ENCODE data around the gene CPVL.

CPVL gene

GRCh38 chr7:29143751-29144150, 2.6 kb downstream of the CPVL start:
- H3K23ac ChIP-seq (ENCODE audit: low read length in 2 of 2) = no peak overlapping the region
- no CpG with 5 or more reads among the region's 2 CpGs for WGBS
- H2BK15ac ChIP-seq (ENCODE audit: low read depth, poor library complexity, severe bottlenecking) = no peak overlapping the region
- H4K91ac ChIP-seq (ENCODE audit: low read length) = no peak overlapping the region
- H3K4ac ChIP-seq (ENCODE audit: low read depth in 1 of 2, low read length in 2 of 2) = no peak overlapping the region
- H2AFZ ChIP-seq (ENCODE audit: low read depth, low read length) = no peak overlapping the region
- H2BK12ac ChIP-seq (ENCODE audit: low read length in 2 of 2) = no peak overlapping the region
- no peak overlapping the region for H2BK5ac ChIP-seq (ENCODE audit: low read depth, low read length, poor library complexity, severe bottlenecking)
- no peak for DNase-seq
- no peak overlapping the region for H2BK120ac ChIP-seq (ENCODE audit: low read depth, low read length)
- no peak overlapping the region for H4K8ac ChIP-seq (ENCODE audit: low read length)
- no peak overlapping the region for H3K9ac ChIP-seq (ENCODE audit: low read length)
- H3K79me1 ChIP-seq (replicated peaks; ENCODE audit: low read length, poor library complexity, severe bottlenecking) = no peaks in the 10 kb centered on the region
- no peak overlapping the region for H3K14ac ChIP-seq (ENCODE audit: low read length in 2 of 2)
- peaks cover 6% of the 10 kb centered on the region for H3K4me1 ChIP-seq (ENCODE audit: control insufficient read depth, insufficient read depth, low read depth, low read length)
- H3K27me3 ChIP-seq (ENCODE audit: control insufficient read depth in 1 of 2, insufficient read depth in 1 of 2, low read length in 2 of 2) = peaks cover 45 to 57% of the 10 kb centered on the region in 2 experiments
- no peaks in the 10 kb centered on the region for H3K36me3 ChIP-seq (ENCODE audit: control insufficient read depth in 1 of 2, insufficient read depth in 2 of 2, low read depth in 1 of 2, low read length in 2 of 2)
- H3K18ac ChIP-seq (ENCODE audit: low read depth in 1 of 2, low read length in 2 of 2) = no peak overlapping the region
- H2AK5ac ChIP-seq (ENCODE audit: low read length, severe bottlenecking) = no peak overlapping the region
- no peak overlapping the region for H3K4me2 ChIP-seq (ENCODE audit: low read length, poor library complexity, severe bottlenecking)
- H3K9me3 ChIP-seq (ENCODE audit: control insufficient read depth, low read length) = no peaks in the 10 kb centered on the region
- H3K27ac ChIP-seq (ENCODE audit: low read length, poor library complexity, severe bottlenecking) = no peak overlapping the region
- H3K4me3 ChIP-seq (ENCODE audit: insufficient read depth in 1 of 2, low read depth in 1 of 2, low read length in 2 of 2) = no peak overlapping the region

DNA sequence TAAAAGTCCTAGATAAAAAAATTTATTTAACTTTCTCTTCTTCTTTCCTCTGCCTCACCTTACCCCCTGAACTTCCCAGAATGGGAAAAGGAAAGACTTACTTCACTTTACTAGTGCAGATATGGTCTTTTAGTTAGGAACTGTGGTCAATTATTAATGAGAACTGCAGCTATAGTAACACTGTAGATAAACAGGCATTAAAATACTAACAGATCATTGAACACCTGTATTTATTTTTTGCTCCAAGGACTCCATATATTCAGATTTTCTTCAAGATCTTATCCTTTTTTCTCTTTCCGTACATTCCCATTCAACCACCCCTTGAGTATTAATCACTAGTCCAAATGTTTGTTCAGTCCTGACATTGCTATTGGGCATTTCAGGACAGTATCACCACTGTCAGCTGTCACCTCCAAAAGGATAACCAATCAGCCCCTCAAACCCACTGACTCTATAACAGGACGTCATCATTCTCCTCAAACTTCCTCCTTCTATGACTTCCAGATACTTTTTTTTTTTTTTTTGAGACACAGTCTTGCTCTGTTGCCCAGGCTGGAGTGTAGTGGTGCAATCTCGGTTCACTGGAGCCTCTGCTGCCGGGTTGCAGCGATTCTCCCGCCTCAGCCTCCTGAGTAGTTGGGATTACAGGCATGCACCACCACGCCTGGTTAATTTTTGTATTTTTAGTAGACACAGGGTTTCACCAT, 4.2 kb downstream of the CPVL start:
- Histone ChIP-seq H3K4me2 (ENCODE audit: low read length, poor library complexity, severe bottlenecking) (no peak overlapping the region), H2BK12ac (ENCODE audit: low read length in 2 of 2) (no peak overlapping the region), H3K27ac (ENCODE audit: low read length, poor library complexity, severe bottlenecking) (no peak overlapping the region), H4K91ac (ENCODE audit: low read length) (no peak overlapping the region), H3K4ac (ENCODE audit: low read depth in 1 of 2, low read length in 2 of 2) (no peak overlapping the region), H3K4me1 (ENCODE audit: control insufficient read depth, insufficient read depth, low read depth, low read length) (peaks cover 6% of the 10 kb centered on the region), H2BK5ac (ENCODE audit: low read depth, low read length, poor library complexity, severe bottlenecking) (no peak overlapping the region), H3K36me3 (ENCODE audit: control insufficient read depth in 1 of 2, insufficient read depth in 2 of 2, low read depth in 1 of 2, low read length in 2 of 2) (no peaks in the 10 kb centered on the region), H2AK5ac (ENCODE audit: low read length, severe bottlenecking) (no peak overlapping the region), H3K14ac (ENCODE audit: low read length in 2 of 2) (no peak overlapping the region), H3K9me3 (ENCODE audit: control insufficient read depth, low read length) (no peaks in the 10 kb centered on the region), H3K23ac (ENCODE audit: low read length in 2 of 2) (no peak overlapping the region), H2BK15ac (ENCODE audit: low read depth, poor library complexity, severe bottlenecking) (no peak overlapping the region), H4K8ac (ENCODE audit: low read length) (no peak overlapping the region), H3K79me1 (replicated peaks; ENCODE audit: low read length, poor library complexity, severe bottlenecking) (no peaks in the 10 kb centered on the region), H3K18ac (ENCODE audit: low read depth in 1 of 2, low read length in 2 of 2) (no peak overlapping the region), H2BK120ac (ENCODE audit: low read depth, low read length) (no peak overlapping the region), H3K27me3 (ENCODE audit: control insufficient read depth in 1 of 2, insufficient read depth in 1 of 2, low read length in 2 of 2) (peaks cover 39 to 48% of the 10 kb centered on the region in 2 experiments), H3K4me3 (ENCODE audit: insufficient read depth in 1 of 2, low read depth in 1 of 2, low read length in 2 of 2) (no peak overlapping the region), H2AFZ (ENCODE audit: low read depth, low read length) (no peak overlapping the region), H3K9ac (ENCODE audit: low read length) (no peak overlapping the region)
- DNase-seq = no peak
- 91% methylated on average over 7 of the region's 7 CpGs for WGBS

DNA sequence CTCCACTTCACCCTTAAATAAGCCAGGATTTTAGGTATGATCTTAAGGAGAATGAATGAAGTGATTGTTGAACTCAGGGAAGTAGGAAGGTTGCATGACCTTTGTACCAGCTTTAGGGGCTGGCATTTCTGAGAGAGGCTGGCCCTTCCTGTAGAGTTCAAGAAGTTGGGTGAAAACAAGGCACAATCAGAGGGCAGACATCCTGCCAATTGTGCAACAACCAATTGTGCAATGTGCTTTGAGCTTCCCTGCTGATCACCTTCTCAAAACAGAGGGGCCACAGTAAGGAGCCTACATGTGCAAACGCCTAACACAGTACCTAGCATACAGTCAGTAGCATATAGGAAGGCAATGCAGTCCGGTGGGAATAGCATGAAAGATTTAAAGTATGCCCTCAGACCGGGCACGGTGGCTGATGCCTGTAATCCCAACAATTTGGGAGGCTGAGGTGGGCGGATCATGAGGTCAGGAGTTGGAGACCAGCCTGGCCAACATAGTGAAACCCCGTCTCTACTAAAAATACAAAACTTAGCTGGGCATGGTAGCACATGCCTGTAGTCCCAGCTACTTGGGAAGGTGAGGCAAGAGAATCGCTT, 5.4 kb downstream of the CPVL start:
- no peak overlapping the region for H3K4me3 ChIP-seq (ENCODE audit: insufficient read depth in 1 of 2, low read depth in 1 of 2, low read length in 2 of 2)
- no peak overlapping the region for H2AK5ac ChIP-seq (ENCODE audit: low read length, severe bottlenecking)
- WGBS = 94% methylated on average over 7 of the region's 7 CpGs
- H3K9ac ChIP-seq (ENCODE audit: low read length) = no peak overlapping the region
- H3K4me2 ChIP-seq (ENCODE audit: low read length, poor library complexity, severe bottlenecking) = no peak overlapping the region
- H3K27me3 ChIP-seq (ENCODE audit: control insufficient read depth in 1 of 2, insufficient read depth in 1 of 2, low read length in 2 of 2) = peaks cover 27 to 36% of the 10 kb centered on the region in 2 experiments
- H3K4ac ChIP-seq (ENCODE audit: low read depth in 1 of 2, low read length in 2 of 2) = no peak overlapping the region
- no peak for DNase-seq
- no peak overlapping the region for H2BK15ac ChIP-seq (ENCODE audit: low read depth, poor library complexity, severe bottlenecking)
- no peak overlapping the region for H4K91ac ChIP-seq (ENCODE audit: low read length)
- peaks cover 7% of the 10 kb centered on the region for H3K9me3 ChIP-seq (ENCODE audit: control insufficient read depth, low read length)
- H2BK12ac ChIP-seq (ENCODE audit: low read length in 2 of 2) = no peak overlapping the region
- no peak overlapping the region for H3K23ac ChIP-seq (ENCODE audit: low read length in 2 of 2)
- H3K36me3 ChIP-seq (ENCODE audit: control insufficient read depth in 1 of 2, insufficient read depth in 2 of 2, low read depth in 1 of 2, low read length in 2 of 2) = no peaks in the 10 kb centered on the region
- H2BK120ac ChIP-seq (ENCODE audit: low read depth, low read length) = no peak overlapping the region
- H3K79me1 ChIP-seq (replicated peaks; ENCODE audit: low read length, poor library complexity, severe bottlenecking) = no peaks in the 10 kb centered on the region
- peaks cover 2% of the 10 kb centered on the region for H3K4me1 ChIP-seq (ENCODE audit: control insufficient read depth, insufficient read depth, low read depth, low read length)
- no peak overlapping the region for H2AFZ ChIP-seq (ENCODE audit: low read depth, low read length)
- no peak overlapping the region for H2BK5ac ChIP-seq (ENCODE audit: low read depth, low read length, poor library complexity, severe bottlenecking)
- H3K27ac ChIP-seq (ENCODE audit: low read length, poor library complexity, severe bottlenecking) = no peak overlapping the region
- H3K14ac ChIP-seq (ENCODE audit: low read length in 2 of 2) = no peak overlapping the region
- H3K18ac ChIP-seq (ENCODE audit: low read depth in 1 of 2, low read length in 2 of 2) = no peak overlapping the region
- no peak overlapping the region for H4K8ac ChIP-seq (ENCODE audit: low read length)

DNA sequence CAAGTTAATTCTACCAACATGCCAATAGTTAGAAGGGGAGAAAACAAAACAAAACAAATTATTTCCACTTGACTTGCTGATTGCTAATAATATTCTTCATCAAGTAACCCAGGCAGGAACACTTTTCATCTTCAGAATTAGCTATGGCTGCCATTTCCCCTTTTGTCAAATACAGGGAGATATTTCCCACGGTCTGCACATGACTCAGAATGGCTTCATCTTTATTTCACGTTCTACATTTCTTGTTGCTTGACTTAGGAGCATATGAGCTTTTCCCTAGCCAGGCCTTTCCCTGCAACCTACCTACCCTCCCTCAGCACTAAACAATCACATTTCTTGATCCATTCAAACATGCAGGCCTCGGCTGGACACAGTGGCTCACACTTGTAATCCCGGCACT, 6.5 kb downstream of the CPVL start:
- Histone ChIP-seq H3K4ac (ENCODE audit: low read depth in 1 of 2, low read length in 2 of 2) (no peak overlapping the region), H3K9ac (ENCODE audit: low read length) (no peak overlapping the region), H3K18ac (ENCODE audit: low read depth in 1 of 2, low read length in 2 of 2) (no peak overlapping the region), H4K91ac (ENCODE audit: low read length) (no peak overlapping the region), H3K36me3 (ENCODE audit: control insufficient read depth in 1 of 2, insufficient read depth in 2 of 2, low read depth in 1 of 2, low read length in 2 of 2) (no peaks in the 10 kb centered on the region), H2AFZ (ENCODE audit: low read depth, low read length) (no peak overlapping the region), H2BK12ac (ENCODE audit: low read length in 2 of 2) (no peak overlapping the region), H3K79me1 (replicated peaks; ENCODE audit: low read length, poor library complexity, severe bottlenecking) (no peaks in the 10 kb centered on the region), H4K8ac (ENCODE audit: low read length) (no peak overlapping the region), H2AK5ac (ENCODE audit: low read length, severe bottlenecking) (no peak overlapping the region), H3K23ac (ENCODE audit: low read length in 2 of 2) (no peak overlapping the region), H3K27me3 (ENCODE audit: control insufficient read depth in 1 of 2, insufficient read depth in 1 of 2, low read length in 2 of 2) (peaks cover 15 to 24% of the 10 kb centered on the region in 2 experiments), H3K4me3 (ENCODE audit: insufficient read depth in 1 of 2, low read depth in 1 of 2, low read length in 2 of 2) (no peak overlapping the region), H3K14ac (ENCODE audit: low read length in 2 of 2) (no peak overlapping the region), H2BK120ac (ENCODE audit: low read depth, low read length) (no peak overlapping the region), H3K27ac (ENCODE audit: low read length, poor library complexity, severe bottlenecking) (no peak overlapping the region), H2BK15ac (ENCODE audit: low read depth, poor library complexity, severe bottlenecking) (no peak overlapping the region), H3K9me3 (ENCODE audit: control insufficient read depth, low read length) (peaks cover 9% of the 10 kb centered on the region), H3K4me1 (ENCODE audit: control insufficient read depth, insufficient read depth, low read depth, low read length) (no peaks in the 10 kb centered on the region), H2BK5ac (ENCODE audit: low read depth, low read length, poor library complexity, severe bottlenecking) (no peak overlapping the region), H3K4me2 (ENCODE audit: low read length, poor library complexity, severe bottlenecking) (no peak overlapping the region)
- 56% methylated on average over 4 of the region's 4 CpGs for WGBS
- DNase-seq = no peak
